Hepatocyte (in vitro differentiated cells): ENCODE measurements around the gene MAT2B. TPM values are rescaled to one million over a fixed set of nuclear protein-coding genes. Genes with fewer than 3 reads are reported as not detected.

Experiments
- DNase-seq: peaks from one replicate; pipeline ENCODE4 v3.0.0-alpha.2; 2016; ENCODE audit warnings: low spot score
- H2AFZ ChIP-seq: fragments of 200-600 bp; sonication (generic); 2 replicates; pipeline ENCODE4 v1.6.0; 2016; ENCODE audit warnings: antibody characterized with exemption, mild to moderate bottlenecking
- H3K27ac ChIP-seq: fragments of 200-600 bp; sonication (generic); 2 replicates; pipeline ENCODE4 v1.5.1; 2016; ENCODE audit warnings: mild to moderate bottlenecking
- H3K27me3 ChIP-seq: fragments of 200-600 bp; sonication (generic); 2 replicates; pipeline ENCODE4 v1.6.1; 2016
- H3K36me3 ChIP-seq: fragments of 200-600 bp; sonication (generic); replicated peaks from 2 replicates; pipeline ENCODE4 v1.5.1; 2016; ENCODE audit warnings: low read depth; ENCODE audit not compliant: insufficient read depth
- H3K4me1 ChIP-seq: fragments of 200-600 bp; sonication (generic); 2 replicates; pipeline ENCODE4 v1.5.1; 2016; ENCODE audit warnings: mild to moderate bottlenecking, moderate library complexity; ENCODE audit not compliant: insufficient read depth
- H3K4me2 ChIP-seq: fragments of 200-600 bp; sonication (generic); 2 replicates; pipeline ENCODE4 v1.6.0; 2016
- H3K4me3 ChIP-seq: fragments of 200-600 bp; sonication (generic); 2 replicates; pipeline ENCODE4 v1.5.1; 2016; ENCODE audit warnings: mild to moderate bottlenecking
- H3K79me2 ChIP-seq: fragments of 200-600 bp; sonication (generic); 2 replicates; pipeline ENCODE4 v1.6.0; 2017; ENCODE audit warnings: mild to moderate bottlenecking
- H3K9me2 ChIP-seq: fragments of 200-600 bp; sonication (generic); replicated peaks from 2 replicates; pipeline ENCODE4 v1.6.0; 2017; ENCODE audit warnings: mild to moderate bottlenecking; ENCODE audit not compliant: insufficient read depth
- H3K9me3 ChIP-seq: fragments of 200-600 bp; sonication (generic); 2 replicates; pipeline ENCODE4 v1.5.1; 2016; ENCODE audit warnings: low read depth, mild to moderate bottlenecking
- H4K20me1 ChIP-seq: fragments of 200-600 bp; sonication (generic); 2 replicates; pipeline ENCODE4 v1.6.0; 2016; ENCODE audit warnings: mild to moderate bottlenecking; ENCODE audit not compliant: insufficient read depth, poor library complexity, severe bottlenecking
- CTCF ChIP-seq: fragments of 200-600 bp; sonication (generic); IDR thresholded peaks from 2 replicates; pipeline ENCODE4 v1.5.1; 2016; ENCODE audit warnings: antibody characterized with exemption, mild to moderate bottlenecking; ENCODE audit not compliant: poor library complexity
- EZH2 ChIP-seq: fragments of 200-600 bp; sonication (generic); IDR thresholded peaks from 2 replicates; pipeline ENCODE4 v1.6.1; 2016; ENCODE audit warnings: antibody characterized with exemption, mild to moderate bottlenecking, borderline replicate concordance
- EZH2phosphoT487 ChIP-seq: fragments of 200-600 bp; sonication (generic); IDR thresholded peaks from one replicate; pipeline ENCODE4 v1.6.1; 2018; ENCODE audit warnings: antibody characterized with exemption, mild to moderate bottlenecking, low read depth, moderate library complexity; ENCODE audit not compliant: unreplicated experiment, severe bottlenecking
- WGBS: methylation state at CpG from one replicate; pipeline ENCODE4 v1.1.6; 2016; ENCODE audit warnings: low lambda C conversion rate; ENCODE audit errors: missing lambda C conversion rate; 5-methylcytosine and 5-hydroxymethylcytosine counted together
- polyA plus RNA-seq: library from polyadenylated mRNA; unstranded; fragments of >200 nt; fragmentation: Nextera tagmentation; extraction: Ambion mirVana; gene quantifications from 2 replicates; pipeline ENCODE4 v1.2.1, GENCODE V29; 2016
- total RNA-seq: library from RNA; depleted of rRNA; stranded (reverse); fragments of >200 nt; gene quantifications from 2 replicates; pipeline ENCODE4 v1.2.3, GENCODE V29; 2014

Gene MAT2B
- total and polyA plus RNA-seq, 2 experiments from 2014 or later: 65.4 to 73.8 TPM

DNA sequence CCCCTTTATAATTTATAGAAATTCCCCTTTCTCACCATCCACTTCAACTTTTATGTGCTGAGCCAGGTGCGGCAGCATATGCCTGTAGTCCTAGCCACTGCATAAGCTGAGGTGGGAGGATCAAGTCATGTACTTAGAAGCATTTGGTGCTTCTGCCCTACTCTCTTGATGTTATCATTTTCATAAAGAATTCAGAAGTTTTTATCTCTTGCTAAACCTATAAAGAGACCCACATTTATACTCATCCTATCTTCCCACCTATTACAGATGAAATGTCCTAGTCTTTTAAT is 26.5 kb upstream of the MAT2B start:
- Histone ChIP-seq H3K79me2 (no peaks in the 10 kb centered on the region), H4K20me1 (no peaks in the 10 kb centered on the region), H3K4me1 (no peaks in the 10 kb centered on the region), H3K9me3 (no peaks in the 10 kb centered on the region), H3K4me3 (no peak overlapping the region), H3K27ac (no peak overlapping the region), H2AFZ (no peak overlapping the region), H3K9me2 (no peaks in the 10 kb centered on the region), H3K36me3 (no peaks in the 10 kb centered on the region), H3K4me2 (no peak overlapping the region), H3K27me3 (no peaks in the 10 kb centered on the region)
- TF ChIP-seq EZH2: no peak
- no peak for TF ChIP-seq CTCF
- TF ChIP-seq EZH2phosphoT487: no peak
- WGBS: 100% methylated on average over 1 of the region's 1 CpG
- DNase-seq: no peak

- Histone ChIP-seq H3K27me3 (no peaks in the 10 kb centered on the region), H3K4me3 (no peak overlapping the region), H3K79me2 (no peaks in the 10 kb centered on the region), H4K20me1 (no peaks in the 10 kb centered on the region), H3K27ac (no peak overlapping the region), H3K4me2 (peak overlapping the region; percentile 27), H3K4me1 (peaks cover 7% of the 10 kb centered on the region), H3K9me3 (no peaks in the 10 kb centered on the region), H2AFZ (no peak overlapping the region), H3K9me2 (no peaks in the 10 kb centered on the region), H3K36me3 (no peaks in the 10 kb centered on the region)
- TF ChIP-seq CTCF (no peak), EZH2 (no peak), EZH2phosphoT487 (no peak)
- DNase-seq: no peak
- 82% methylated on average over 6 of the region's 6 CpGs for WGBS
Measured at GRCh38 chr5:163489055-163489744, 16.2 kb upstream of the MAT2B start.

- Histone ChIP-seq H4K20me1 (no peaks in the 10 kb centered on the region), H3K9me3 (no peaks in the 10 kb centered on the region), H3K27me3 (no peaks in the 10 kb centered on the region), H3K9me2 (no peaks in the 10 kb centered on the region), H3K79me2 (no peaks in the 10 kb centered on the region), H3K4me1 (peaks cover 7% of the 10 kb centered on the region), H3K4me2 (peak overlapping the region; percentile 27), H3K4me3 (no peak overlapping the region), H3K36me3 (no peaks in the 10 kb centered on the region), H2AFZ (no peak overlapping the region), H3K27ac (no peak overlapping the region)
- no peak for DNase-seq
- 72% methylated on average over 3 of the region's 3 CpGs for WGBS
- TF ChIP-seq EZH2phosphoT487: no peak
- TF ChIP-seq CTCF: no peak
- TF ChIP-seq EZH2: no peak
Measured at GRCh38 chr5:163489745-163490075, 15.7 kb upstream of the MAT2B start.

- TF ChIP-seq EZH2phosphoT487 (no peak), EZH2 (no peak), CTCF (no peak)
- H3K36me3 ChIP-seq: no peaks in the 10 kb centered on the region
Measured at GRCh38 chr5:163496286-163496685, 9.1 kb upstream of the MAT2B start.

More at GRCh38 chr5:163496286-163496685, 9.1 kb upstream of the MAT2B start:
- no peak overlapping the region for H3K27ac ChIP-seq
- H3K4me2 ChIP-seq: no peak overlapping the region
- no peaks in the 10 kb centered on the region for H3K9me2 ChIP-seq
- 96% methylated on average over 1 of the region's 1 CpG for WGBS
- no peaks in the 10 kb centered on the region for H3K79me2 ChIP-seq
- H4K20me1 ChIP-seq: no peaks in the 10 kb centered on the region
- H2AFZ ChIP-seq: no peak overlapping the region
- no peaks in the 10 kb centered on the region for H3K9me3 ChIP-seq
- H3K27me3 ChIP-seq: no peaks in the 10 kb centered on the region
- H3K4me1 ChIP-seq: no peaks in the 10 kb centered on the region
- H3K4me3 ChIP-seq: no peak overlapping the region
- DNase-seq: no peak
